GM19351 (cell line): Measurements from ENCODE around the gene CCDC92.
"Not testable (repeated sequence)": the region's sequence is repeated elsewhere in the genome, so short reads cannot be mapped to it uniquely, and the experiment has no call there.

Experiments
- ATAC-seq: cut with Tn5 transposase; IDR thresholded peaks from one replicate; pipeline ENCODE4 v1.9.1; 2021; ENCODE audit warnings: mild to moderate bottlenecking, moderate library complexity; ENCODE audit not compliant: unreplicated experiment

CCDC92 gene

GRCh38 chr12:123911672-123912409, 60.8 kb downstream of the CCDC92 start:
- ATAC-seq = not testable (repeated sequence)

- no peak for ATAC-seq
Observed at GRCh38 chr12:123910761-123911193, 61.9 kb downstream of the CCDC92 start.

- no peak for ATAC-seq
Observed at GRCh38 chr12:123910057-123910456, 62.6 kb downstream of the CCDC92 start.

GRCh38 chr12:123908884-123909725, 63.5 kb downstream of the CCDC92 start:
- ATAC-seq = no peak

GRCh38 chr12:123907726-123908476, 64.7 kb downstream of the CCDC92 start:
- no peak for ATAC-seq

GRCh38 chr12:123906711-123907420, 65.8 kb downstream of the CCDC92 start:
- ATAC-seq = no peak

- ATAC-seq = no peak
Observed at GRCh38 chr12:123905319-123905925, 67.2 kb downstream of the CCDC92 start.

GRCh38 chr12:123903301-123904065, 69.1 kb downstream of the CCDC92 start:
- ATAC-seq = no peak

GRCh38 chr12:123902821-123903220, 69.8 kb downstream of the CCDC92 start:
- ATAC-seq = no peak

GRCh38 chr12:123900871-123901376, 71.7 kb downstream of the CCDC92 start:
- ATAC-seq = no peak

- no peak for ATAC-seq
Observed at GRCh38 chr12:123899368-123899767, 73.3 kb downstream of the CCDC92 start.

GRCh38 chr12:123898673-123899072, 74.0 kb downstream of the CCDC92 start:
- no peak for ATAC-seq

GRCh38 chr12:123897221-123897620, 75.4 kb downstream of the CCDC92 start:
- no peak for ATAC-seq

GRCh38 chr12:123896767-123897166, 75.9 kb downstream of the CCDC92 start:
- ATAC-seq = no peak

GRCh38 chr12:123895451-123895850, 77.2 kb downstream of the CCDC92 start:
- ATAC-seq = no peak

- ATAC-seq = no peak
Observed at GRCh38 chr12:123894823-123895345, 77.7 kb downstream of the CCDC92 start.

- ATAC-seq = no peak
Observed at GRCh38 chr12:123893276-123893675, 79.4 kb downstream of the CCDC92 start.

- ATAC-seq = no peak
Observed at GRCh38 chr12:123892853-123893252, 79.8 kb downstream of the CCDC92 start.

GRCh38 chr12:123892180-123892559, 80.5 kb downstream of the CCDC92 start:
- no peak for ATAC-seq
